Smooth muscle cell of the umbilical artery (primary cell): ENCODE measurements around the gene PPIP5K2. TPM values are rescaled to one million over a fixed set of nuclear protein-coding genes. Genes with fewer than 3 reads are reported as not detected.

Experiments used
- total RNA-seq: library from RNA; depleted of rRNA; stranded (reverse); fragments of >200 nt; gene quantifications from 2 replicates; pipeline ENCODE4 v1.2.3, GENCODE V29; 2014

The PPIP5K2 gene
- total RNA-seq = 46.9 and 60.2 TPM in 2 replicates

DNA sequence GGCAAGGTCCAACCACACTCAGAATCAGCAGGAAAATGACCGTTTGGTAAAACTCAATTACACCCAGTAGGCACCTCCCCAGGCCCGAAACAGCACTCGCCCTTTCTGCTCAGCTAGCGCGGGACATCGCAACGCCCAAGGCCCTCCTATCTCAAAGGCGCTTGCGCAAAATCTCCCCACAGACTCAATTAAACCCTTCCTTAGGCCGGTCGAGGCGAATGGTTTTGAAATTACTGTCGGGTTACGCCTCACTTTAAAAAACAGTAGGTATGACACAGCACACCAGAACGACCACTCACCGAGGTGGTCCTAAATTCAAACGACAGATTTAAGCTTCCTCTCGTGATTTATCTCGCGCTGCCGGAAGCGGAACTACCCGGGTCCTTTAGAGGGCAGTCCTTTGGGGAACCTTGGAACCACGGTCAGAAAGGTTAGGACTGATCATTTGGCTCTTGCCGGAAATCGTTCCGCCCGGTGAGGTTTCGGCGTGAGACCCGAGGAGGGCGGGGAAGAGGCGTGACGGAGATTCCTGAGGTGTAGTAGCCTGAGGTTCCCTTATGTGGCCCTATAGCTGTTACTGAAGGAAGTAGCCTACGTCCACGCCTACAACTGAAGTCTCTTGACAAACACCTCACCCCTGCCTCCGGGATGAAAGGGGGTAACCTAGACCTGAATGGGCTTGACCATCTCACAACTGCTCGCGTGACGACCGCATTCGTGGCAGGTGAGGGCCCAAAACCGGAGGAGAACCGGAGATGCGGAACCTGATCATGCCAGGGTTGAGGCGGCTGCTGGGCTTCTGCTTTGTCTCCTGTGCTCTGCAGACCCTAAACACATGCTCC, at the start of gene PPIP5K2, which contains the start of gene GIN1:
TSS of gene PPIP5K2 (plus strand) at position 537 of the 842 bp plus-strand sequence. CDS start 9,289 bp downstream, outside the sequence.
TSS of gene GIN1 (minus strand) at position 374 of the 842 bp plus-strand sequence. CDS start 11,431 bp downstream, outside the sequence.

DNA sequence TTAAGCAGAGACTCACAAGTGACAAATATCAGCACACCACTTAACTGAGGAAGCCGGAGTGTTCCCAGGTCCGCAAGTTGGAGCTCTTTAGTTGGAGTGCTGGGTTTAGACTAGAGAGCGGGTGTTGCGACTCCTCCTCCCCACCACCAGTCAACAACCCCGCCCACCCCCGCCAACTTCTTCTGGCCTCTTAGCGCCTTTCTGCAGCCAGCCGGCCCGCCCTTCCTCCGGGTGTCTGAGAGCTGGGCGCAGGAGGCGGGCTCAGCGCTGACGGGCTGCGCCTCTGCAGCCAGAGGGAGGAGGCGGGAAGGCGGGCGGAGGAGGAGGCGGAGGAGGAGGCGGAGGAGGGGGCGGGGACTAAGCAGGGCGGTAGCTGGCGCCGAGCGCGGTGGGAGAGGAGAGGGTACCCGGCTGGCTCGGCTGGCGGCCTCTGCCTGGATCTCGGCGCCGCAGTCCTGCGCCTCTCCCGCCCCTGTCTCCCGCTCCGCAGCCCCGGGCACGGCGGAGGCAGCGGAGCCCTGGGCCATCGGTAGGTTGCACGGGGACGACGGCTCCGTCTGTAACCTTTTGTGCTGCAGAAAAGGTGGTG, 138.4 kb downstream of the PPIP5K2 start, which contains the start of gene MACIR:
TSS of gene MACIR (plus strand) at position 396 of the 589 bp plus-strand sequence. CDS start 17,157 bp downstream, outside the sequence.

Other genes starting within 250 kb of the PPIP5K2 start
- 7.0 and 8.9 TPM in 2 replicates for gene GIN1, start 163 bp upstream of the PPIP5K2 start, total RNA-seq
- gene MACIR, start 138.5 kb downstream of the PPIP5K2 start, total RNA-seq = 8.0 and 26.0 TPM in 2 replicates